Activated CD4-positive, alpha-beta T cell treated with anti-CD3 and anti-CD28 coated beads for 36 hours (primary cell): ENCODE results near the gene CACNA2D2. TPM values are rescaled to one million over a fixed set of nuclear protein-coding genes. Genes with fewer than 3 reads are reported as not detected.
A peak's percentile ranks its signal among the peaks of the same experiment; 100 is the strongest.

Source experiments
- ATAC-seq: fragments of 200-7000 bp; cut with Tn5 transposase; one replicate; pipeline ENCODE4 v1.10.0; 2021; ENCODE audit warnings: mild to moderate bottlenecking, moderate library complexity
- CTCF ChIA-PET: fragments of 350-600 bp; sonication (Branson Sonifier 250); formaldehyde crosslinking; loops from one replicate; lab custom pipeline; 2021; ENCODE audit warnings: antibody characterized with exemption; lab: Charles Lee
- POLR2A ChIA-PET: fragments of 350-600 bp; sonication (Branson Sonifier 250); formaldehyde crosslinking; loops from one replicate; lab custom pipeline; 2021; ENCODE audit warnings: antibody characterized with exemption, inconsistent platforms; lab: Charles Lee
- DNase-seq: peaks from one replicate; pipeline ENCODE4 v3.0.0-alpha.2; 2020
- H3K27ac Mint-ChIP-seq: one replicate; pipeline ENCODE4 v1.8.0; 2021; ENCODE audit warnings: mixed read lengths
- H3K27me3 Mint-ChIP-seq: one replicate; pipeline ENCODE4 v1.8.0; 2021; ENCODE audit warnings: mixed read lengths
- H3K36me3 Mint-ChIP-seq: one replicate; pipeline ENCODE4 v1.8.0; 2021; ENCODE audit warnings: low read depth, mixed read lengths
- H3K4me1 Mint-ChIP-seq: one replicate; pipeline ENCODE4 v1.8.0; 2021; ENCODE audit warnings: mixed read lengths
- H3K4me3 Mint-ChIP-seq: one replicate; pipeline ENCODE4 v1.8.0; 2021; ENCODE audit warnings: mild to moderate bottlenecking, moderate library complexity, mixed read lengths
- H3K9me3 Mint-ChIP-seq: one replicate; pipeline ENCODE4 v1.8.0; 2021; ENCODE audit warnings: low read depth, mixed read lengths
- intact Hi-C, 2 experiments: fragments of 100-400 bp; cut with DNase I in 1 of 2; cut with micrococcal nuclease in 1 of 2; formaldehyde crosslinking; loops; one replicate each; pipeline versions ENCODE4 v1.14.2 to v1.15.1; 2022 to 2024; cut with DNase I, micrococcal nuclease
- total RNA-seq, 2 experiments: library from RNA; stranded (reverse); gene quantifications; one replicate each; pipeline ENCODE4 v1.2.3, GENCODE V29; 2021

The CACNA2D2 gene
- total RNA-seq, 2 experiments from 2014 or later: 1.1 to 1.5 TPM

GRCh38 chr3:50325497-50326181 lies 177.8 kb downstream of the CACNA2D2 start:
- DNase-seq (no peak), ATAC-seq (no peak)
- no peak overlapping the region for H3K4me3 Mint-ChIP-seq
- POLR2A ChIA-PET: no interaction called here
- H3K9me3 Mint-ChIP-seq: no peaks in the 10 kb centered on the region
- intact Hi-C loops: loop anchor here in 1 of 2 experiments (5.0 to 10.0 kb wide), 2 partner anchors 51 to 88 kb away; partner anchors contain the start of genes GNAI2 and LSMEM2
- no peaks in the 10 kb centered on the region for H3K27me3 Mint-ChIP-seq
- H3K36me3 Mint-ChIP-seq: peaks cover 15% of the 10 kb centered on the region
- peaks cover 23% of the 10 kb centered on the region for H3K4me1 Mint-ChIP-seq
- H3K27ac Mint-ChIP-seq: no peak overlapping the region
- CTCF ChIA-PET: interaction anchor here (0.6 to 3.6 kb wide), 7 partner anchors 11 to 90 kb away, joined by 4 to 27 read pairs (median 5); partner anchors contain the start of genes GNAI2, HYAL3, NAA80 and ZMYND10

- Mint-ChIP-seq H3K4me3 (no peak overlapping the region), H3K27me3 (no peaks in the 10 kb centered on the region), H3K9me3 (no peaks in the 10 kb centered on the region), H3K27ac (no peak overlapping the region), H3K36me3 (peaks cover 9% of the 10 kb centered on the region), H3K4me1 (peaks cover 28% of the 10 kb centered on the region)
- DNase-seq (no peak), ATAC-seq (no peak)
- ChIA-PET POLR2A (no interaction called here), CTCF (interaction anchor here (0.6 to 3.4 kb wide), 9 partner anchors 9 to 614 kb away, joined by 3 to 27 read pairs (median 7); partner anchors contain the start of genes CYB561D2, GNAI2, HYAL3 and NAA80)
- intact Hi-C loops: loop anchor here in 1 of 2 experiments (5.0 to 10.0 kb wide), 2 partner anchors 50 to 88 kb away; partner anchors contain the start of genes GNAI2 and LSMEM2
These were observed 178.3 kb downstream of the CACNA2D2 start for GRCh38 chr3:50325113-50325480.

GRCh38 chr3:50324351-50325112 lies 178.9 kb downstream of the CACNA2D2 start:
- H3K9me3 Mint-ChIP-seq: no peaks in the 10 kb centered on the region
- H3K4me1 Mint-ChIP-seq: peaks cover 32% of the 10 kb centered on the region
- H3K27ac Mint-ChIP-seq: no peak overlapping the region
- ATAC-seq: peak; percentile 32
- no peak overlapping the region for H3K4me3 Mint-ChIP-seq
- intact Hi-C loops: loop anchor here (1.0 to 10.0 kb wide), 3 partner anchors 50 to 87 kb away; partner anchors contain the start of genes GNAI2 (in 1 of the 2) and LSMEM2 (in 1 of the 2)
- POLR2A ChIA-PET: interaction anchor here (1.0 kb wide), 1 partner anchor 13 kb away, joined by 3 read pairs; no protein-coding TSS in a partner anchor
- CTCF ChIA-PET: interaction anchor here (0.5 to 3.4 kb wide), 18 partner anchors 10 to 783 kb away, joined by 3 to 27 read pairs (median 4); partner anchors contain the start of genes CYB561D2, GNAI2, HYAL3 and NAA80
- peaks cover 6% of the 10 kb centered on the region for H3K36me3 Mint-ChIP-seq
- peak; percentile 79 for DNase-seq
- no peaks in the 10 kb centered on the region for H3K27me3 Mint-ChIP-seq

- Mint-ChIP-seq H3K9me3 (no peaks in the 10 kb centered on the region), H3K27me3 (no peaks in the 10 kb centered on the region), H3K36me3 (peaks cover 3% of the 10 kb centered on the region), H3K4me1 (peaks cover 38% of the 10 kb centered on the region), H3K4me3 (no peak overlapping the region), H3K27ac (peak overlapping the region; percentile 6)
- POLR2A ChIA-PET: interaction anchor here (1.0 kb wide), 1 partner anchor 13 kb away, joined by 3 read pairs; no protein-coding TSS in a partner anchor
- CTCF ChIA-PET: interaction anchor here (0.5 to 3.4 kb wide), 16 partner anchors 11 to 1831 kb away, joined by 3 to 27 read pairs (median 4); partner anchors contain the start of genes CYB561D2, HYAL3, IFRD2 and NAA80
- ATAC-seq (no peak), DNase-seq (no peak)
- intact Hi-C loops: loop anchor here (1.0 to 10.0 kb wide), 2 partner anchors 49 kb away; partner anchors contain the start of gene LSMEM2 (in 1 of the 2)
These were observed 179.7 kb downstream of the CACNA2D2 start for GRCh38 chr3:50323614-50324199.

- ATAC-seq: no peak
- Mint-ChIP-seq H3K27me3 (no peaks in the 10 kb centered on the region), H3K9me3 (no peaks in the 10 kb centered on the region), H3K36me3 (no peaks in the 10 kb centered on the region), H3K4me3 (peak overlapping the region; percentile 12), H3K4me1 (peaks cover 37% of the 10 kb centered on the region), H3K27ac (peak overlapping the region; percentile 42)
- CTCF ChIA-PET: interaction anchor here (0.6 to 3.4 kb wide), 6 partner anchors 9 to 1832 kb away, joined by 3 to 27 read pairs (median 4); partner anchors contain the start of genes IFRD2 and RASSF1
- POLR2A ChIA-PET: interaction anchor here (1.0 kb wide), 1 partner anchor 24 kb away, joined by 3 read pairs; the partner anchor contains the start of genes HYAL3 and NAA80
- no peak for DNase-seq
- intact Hi-C loops: loop anchor here in 1 of 2 experiments (10.0 kb wide), 1 partner anchor 48 kb away; the partner anchor contains the start of gene LSMEM2
These were observed 180.3 kb downstream of the CACNA2D2 start for GRCh38 chr3:50323092-50323600.

- no peaks in the 10 kb centered on the region for H3K36me3 Mint-ChIP-seq
These were observed 180.9 kb downstream of the CACNA2D2 start, which contains the start of gene HYAL2 for GRCh38 chr3:50322386-50323091. Gene HYAL2 (minus strand): TSS chr3:50322745. CDS start chr3:50320489, 2,256 bp downstream.

GRCh38 chr3:50322115-50322385 lies 181.4 kb downstream of the CACNA2D2 start:
- no peaks in the 10 kb centered on the region for H3K9me3 Mint-ChIP-seq
- intact Hi-C loops: loop anchor here in 1 of 2 experiments (10.0 kb wide), 1 partner anchor 47 kb away; the partner anchor contains the start of gene LSMEM2
- no peaks in the 10 kb centered on the region for H3K36me3 Mint-ChIP-seq
- CTCF ChIA-PET: interaction anchor here (2.0 to 3.4 kb wide), 2 partner anchors 10 to 15 kb away, joined by 6 to 27 read pairs; no protein-coding TSS in a partner anchor
- H3K4me1 Mint-ChIP-seq: peaks cover 37% of the 10 kb centered on the region
- H3K27ac Mint-ChIP-seq: no peak overlapping the region
- POLR2A ChIA-PET: interaction anchor here (1.0 to 1.8 kb wide), 2 partner anchors 15 to 23 kb away, joined by 3 to 4 read pairs; partner anchors contain the start of genes HYAL3 and NAA80
- H3K27me3 Mint-ChIP-seq: no peaks in the 10 kb centered on the region
- no peak for DNase-seq
- H3K4me3 Mint-ChIP-seq: peak overlapping the region; percentile 70
- ATAC-seq: no peak

More at GRCh38 chr3:50322386-50323091, 180.9 kb downstream of the CACNA2D2 start, which contains the start of gene HYAL2:
- no peak for ATAC-seq
- Mint-ChIP-seq H3K9me3 (no peaks in the 10 kb centered on the region), H3K27ac (peak within 1 kb of the TSS; percentile 85), H3K27me3 (no peaks in the 10 kb centered on the region), H3K4me3 (peak within 1 kb of the TSS; percentile 70), H3K4me1 (peaks cover 36% of the 10 kb centered on the region)
- ChIA-PET POLR2A (interaction anchor here (1.0 kb wide), 1 partner anchor 23 kb away, joined by 3 read pairs; the partner anchor contains the start of genes HYAL3 and NAA80), CTCF (interaction anchor here (0.7 to 3.4 kb wide), 4 partner anchors 9 to 59 kb away, joined by 3 to 27 read pairs (median 6); partner anchors contain the start of gene IFRD2)
- no peak for DNase-seq
- intact Hi-C loops: loop anchor here in 1 of 2 experiments (10.0 kb wide), 1 partner anchor 48 kb away; the partner anchor contains the start of gene LSMEM2

GRCh38 chr3:50321336-50322114 lies 181.9 kb downstream of the CACNA2D2 start:
- peak; percentile 79 for ATAC-seq
- Mint-ChIP-seq H3K9me3 (no peaks in the 10 kb centered on the region), H3K4me1 (peaks cover 38% of the 10 kb centered on the region), H3K36me3 (no peaks in the 10 kb centered on the region), H3K27ac (peak overlapping the region; percentile 85), H3K4me3 (peak overlapping the region; percentile 84), H3K27me3 (no peaks in the 10 kb centered on the region)
- DNase-seq: peak; percentile 90
- ChIA-PET POLR2A (interaction anchor here (0.7 to 1.8 kb wide), 2 partner anchors 16 to 22 kb away, joined by 3 to 4 read pairs; no protein-coding TSS in a partner anchor), CTCF (interaction anchor here (0.5 to 2.0 kb wide), 3 partner anchors 10 to 271 kb away, joined by 3 to 6 read pairs (median 3); no protein-coding TSS in a partner anchor)
- intact Hi-C loops: loop anchor here (1.0 to 10.0 kb wide), 10 partner anchors 15 to 127 kb away; partner anchors contain the start of genes HYAL3 (in 2 of the 2), NAA80 (in 2 of the 2), IFRD2 (in 1 of the 2) and LSMEM2 (in 1 of the 2)
